Cardiac muscle cell (in vitro differentiated cells and primary cell): Measurements from ENCODE around the gene SNPH. TPM values are rescaled to one million over a fixed set of nuclear protein-coding genes. Genes with fewer than 3 reads are reported as not detected.
A peak's percentile ranks its signal among the peaks of the same experiment; 100 is the strongest.

Experiments
- DNase-seq, 2 donors: peaks; one replicate each; pipeline versions ENCODE4 v3.0.0 to v3.0.0-alpha.2; 2010 to 2017; ENCODE audit warnings: low read depth in 1 of 2, low spot score in 1 of 2
- H3K27ac ChIP-seq: fragments of 200-600 bp; sonication (generic); 2 replicates; pipeline ENCODE4 v1.5.1; 2016
- H3K27me3 ChIP-seq: fragments of 200-600 bp; sonication (generic); 2 replicates; pipeline ENCODE4 v1.6.0; 2016; ENCODE audit warnings: control low read depth
- H3K36me3 ChIP-seq: fragments of 200-600 bp; sonication (generic); 2 replicates; pipeline ENCODE4 v1.5.1; 2016; ENCODE audit warnings: control low read depth
- H3K4me1 ChIP-seq: fragments of 200-600 bp; sonication (generic); 2 replicates; pipeline ENCODE4 v1.8.1; 2017; ENCODE audit warnings: low read depth, mild to moderate bottlenecking, mixed run types
- H3K4me3 ChIP-seq: fragments of 200-600 bp; sonication (generic); 2 replicates; pipeline ENCODE4 v1.5.1; 2016; ENCODE audit warnings: mild to moderate bottlenecking
- H3K9me3 ChIP-seq: fragments of 200-600 bp; sonication (generic); 2 replicates; pipeline ENCODE4 v1.5.1; 2017; ENCODE audit warnings: low read depth, mild to moderate bottlenecking, control low read depth
- CTCF ChIP-seq: IDR thresholded peaks from 2 replicates; pipeline ENCODE4 v1.5.1; 2012; ENCODE audit warnings: low read depth, mild to moderate bottlenecking, low read length
- polyA plus RNA-seq: library from polyadenylated mRNA; unstranded; fragments of >200 nt; fragmentation: Nextera tagmentation; extraction: Ambion mirVana; gene quantifications from 2 replicates; pipeline ENCODE4 v1.2.1, GENCODE V29; 2016
- total RNA-seq: library from RNA; depleted of rRNA; stranded (reverse); fragments of >200 nt; gene quantifications from 2 replicates; pipeline ENCODE4 v1.2.3, GENCODE V29; 2016

SNPH gene
- total and polyA plus RNA-seq, 2 experiments from 2014 or later, result 7.4 to 8.1 TPM

- no peak for TF ChIP-seq CTCF
- Histone ChIP-seq H3K9me3 (no peaks in the 10 kb centered on the region), H3K4me3 (no peak overlapping the region), H3K4me1 (no peaks in the 10 kb centered on the region), H3K36me3 (no peaks in the 10 kb centered on the region), H3K27me3 (no peaks in the 10 kb centered on the region), H3K27ac (no peak overlapping the region)
- DNase-seq, result no peak
Observed at GRCh38 chr20:1345756-1346093, 79.6 kb downstream of the SNPH start.

DNA sequence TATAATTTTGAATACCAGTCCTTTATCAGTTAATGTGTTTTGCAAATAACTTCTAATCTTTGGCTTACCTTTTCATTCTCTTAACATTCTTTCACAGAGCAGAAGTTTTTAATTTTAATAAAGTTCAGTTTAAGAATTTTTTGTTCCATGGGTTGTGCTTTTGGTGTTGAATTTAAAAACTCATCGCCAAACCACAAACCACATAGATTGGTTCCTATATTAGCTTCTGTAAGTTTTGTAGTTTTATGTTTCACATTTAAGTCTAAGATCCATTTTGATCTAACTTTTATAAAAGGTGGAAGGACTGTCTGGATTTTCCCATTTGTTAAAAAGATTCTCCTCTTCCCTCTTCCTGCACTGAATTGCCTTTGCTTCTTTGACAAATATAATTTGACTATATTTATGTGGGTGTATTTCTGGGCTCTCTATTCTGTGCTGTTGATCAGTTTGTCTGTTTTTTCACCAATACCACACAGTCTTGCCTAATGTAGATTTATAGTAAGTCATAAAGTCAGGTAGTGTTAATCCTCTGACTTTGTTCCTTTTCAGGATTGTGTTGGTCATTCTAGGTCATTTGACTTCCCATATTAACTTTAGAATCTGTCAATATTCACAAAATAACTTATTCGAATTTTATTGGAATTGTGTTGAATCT lies 80.3 kb downstream of the SNPH start:
- Histone ChIP-seq H3K36me3 (no peaks in the 10 kb centered on the region), H3K4me1 (no peaks in the 10 kb centered on the region), H3K9me3 (no peaks in the 10 kb centered on the region), H3K4me3 (no peak overlapping the region), H3K27ac (no peak overlapping the region), H3K27me3 (no peaks in the 10 kb centered on the region)
- no peak for TF ChIP-seq CTCF
- DNase-seq, result no peak

- H3K27ac ChIP-seq, result no peak overlapping the region
- TF ChIP-seq CTCF, result no peak
- no peak for DNase-seq
Observed at GRCh38 chr20:1353956-1354355, 87.9 kb downstream of the SNPH start.

DNA sequence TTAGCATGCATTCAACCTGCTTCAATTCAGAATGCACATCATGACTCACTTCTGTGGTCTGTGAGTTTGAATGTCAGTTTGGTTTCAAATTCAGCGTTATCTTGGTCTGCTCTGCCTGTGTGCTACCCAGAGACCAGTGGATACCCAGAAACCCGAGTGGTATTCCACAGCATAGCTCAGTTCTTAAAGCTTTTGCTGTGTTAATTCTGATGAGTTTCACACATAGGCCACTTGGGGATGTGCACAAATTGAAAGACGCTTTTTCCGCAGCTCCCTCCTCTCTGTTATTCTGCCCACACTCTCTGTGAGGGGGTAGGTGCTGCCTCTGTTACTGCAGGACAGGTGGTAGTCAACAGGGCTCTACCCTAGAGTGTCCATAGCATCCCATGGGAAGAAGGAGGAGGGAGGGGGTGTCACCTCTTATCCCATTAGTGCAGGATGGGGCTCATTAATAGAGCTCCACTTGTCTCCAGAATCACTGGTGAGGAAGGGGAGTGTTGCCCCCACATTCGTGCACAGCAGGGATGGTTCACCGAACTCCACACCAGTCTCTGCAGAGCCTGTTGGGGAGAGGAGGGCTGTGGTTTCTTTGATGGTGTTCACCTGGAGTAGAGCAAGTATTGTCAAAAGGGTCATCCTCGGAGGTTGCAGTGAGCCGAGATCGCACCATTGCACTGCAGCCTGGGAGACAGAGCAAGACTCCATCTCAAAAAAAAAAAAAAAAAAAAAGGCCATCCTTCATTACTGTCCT lies 92.0 kb downstream of the SNPH start:
- H3K4me3 ChIP-seq, result no peak overlapping the region
- no peaks in the 10 kb centered on the region for H3K9me3 ChIP-seq
- no peaks in the 10 kb centered on the region for H3K27me3 ChIP-seq
- peaks cover 7% of the 10 kb centered on the region for H3K36me3 ChIP-seq
- peak in 1 of 2 donors; percentile 67 for DNase-seq
- H3K27ac ChIP-seq, result no peak overlapping the region
- no peak for TF ChIP-seq CTCF
- H3K4me1 ChIP-seq, result no peaks in the 10 kb centered on the region

More at GRCh38 chr20:1353956-1354355, 87.9 kb downstream of the SNPH start:
- peaks cover 2% of the 10 kb centered on the region for H3K36me3 ChIP-seq
- no peaks in the 10 kb centered on the region for H3K27me3 ChIP-seq
- no peaks in the 10 kb centered on the region for H3K4me1 ChIP-seq
- H3K9me3 ChIP-seq, result no peaks in the 10 kb centered on the region
- H3K4me3 ChIP-seq, result no peak overlapping the region

Other genes starting within 250 kb of the SNPH start
- 60.0 and 202 TPM in 2 replicates for gene PSMF1, start 147.7 kb upstream of the SNPH start, total RNA-seq
- gene PSMF1, start 147.7 kb upstream of the SNPH start, polyA plus RNA-seq, result 123 and 131 TPM in 2 replicates
- 27.7 and 40.3 TPM in 2 replicates for gene TMEM74B, start 81.3 kb upstream of the SNPH start, total RNA-seq
- 10.9 and 12.3 TPM in 2 replicates for gene TMEM74B, start 81.3 kb upstream of the SNPH start, polyA plus RNA-seq
- 0.14 and 0.83 TPM in 2 replicates for gene C20orf202, start 62.8 kb upstream of the SNPH start, total RNA-seq
- gene C20orf202, start 62.8 kb upstream of the SNPH start, polyA plus RNA-seq, result 0.19 and 0.27 TPM in 2 replicates
- 0.28 and 0.33 TPM in 2 replicates for gene RAD21L1, start 40.2 kb upstream of the SNPH start, total RNA-seq
- 0.16 and 1.2 TPM in 2 replicates for gene RAD21L1, start 40.2 kb upstream of the SNPH start, polyA plus RNA-seq
- 8.0 and 9.4 TPM in 2 replicates for gene SDCBP2, start 62.8 kb downstream of the SNPH start, total RNA-seq
- 6.2 and 8.9 TPM in 2 replicates for gene SDCBP2, start 62.8 kb downstream of the SNPH start, polyA plus RNA-seq
- gene FKBP1A, start 126.8 kb downstream of the SNPH start, total RNA-seq, result 95.1 and 122 TPM in 2 replicates
- gene FKBP1A, start 126.8 kb downstream of the SNPH start, polyA plus RNA-seq, result 129 and 162 TPM in 2 replicates
- 46.2 and 51.6 TPM in 2 replicates for gene NSFL1C, start 200.6 kb downstream of the SNPH start, total RNA-seq
- gene NSFL1C, start 200.6 kb downstream of the SNPH start, polyA plus RNA-seq, result 85.8 and 102 TPM in 2 replicates
- gene SIRPB2, start 225.1 kb downstream of the SNPH start, total RNA-seq, result not detected in 2 replicates
- gene SIRPB2, start 225.1 kb downstream of the SNPH start, polyA plus RNA-seq, result not detected in 2 replicates